HepG2 (cell line): ENCODE measurements around the gene SEC24D. TPM values are rescaled to one million over a fixed set of nuclear protein-coding genes. Genes with fewer than 3 reads are reported as not detected.

ENCODE experiments used
- ATAC-seq: fragments of 200-7000 bp; cut with Tn5 transposase; 3 replicates; pipeline ENCODE4 v1.9.1; 2020; ENCODE audit warnings: mild to moderate bottlenecking, moderate library complexity
- BruUV-seq: library from RNA; stranded (reverse); fragments of 400-500 nt; replicated peaks from 2 replicates; lab custom pipeline; 2021; lab: Mats Ljungman, UMichigan
- CTCF ChIA-PET: fragments of 300-600 bp; formaldehyde crosslinking; extraction: SDS; loops from one replicate; lab custom pipeline; 2021; ENCODE audit warnings: low total read pairs, inconsistent platforms, low intra/inter-chr PET ratio; lab: Yijun Ruan, JAX
- POLR2A ChIA-PET: fragments of 350-600 bp; sonication (Branson Sonifier 250); formaldehyde crosslinking; loops from one replicate; lab custom pipeline; 2020; ENCODE audit warnings: antibody characterized with exemption, inconsistent platforms; lab: Yijun Ruan, JAX
- DNase-seq: peaks from one replicate; pipeline ENCODE4 v3.0.0-alpha.2; 2015; ENCODE audit warnings: low spot score
- FAIRE-seq: peaks from 3 replicates; lab custom pipeline; 2011; peaks lifted over from hg19 to GRCh38; lab: Jason Lieb, UNC
- H2AFZ ChIP-seq: one replicate; pipeline ENCODE4 v1.6.1; 2011; ENCODE audit warnings: low read length, inconsistent platforms
- H3K27ac ChIP-seq: fragments of 300-600 bp; 3 replicates; pipeline ENCODE4 v1.8.0; 2011; ENCODE audit warnings: mixed run types, mild to moderate bottlenecking, mixed read lengths, low read length, inconsistent platforms; ENCODE audit not compliant: insufficient read depth; ENCODE audit errors: extremely low read length
- H3K27me3 ChIP-seq, 2 experiments: fragments of 200-600 bp in 1 of 2; 2 replicates in 1 of 2; 3 replicates in 1 of 2; pipeline versions ENCODE4 v1.6.0 to v1.8.0; 2011; ENCODE audit warnings: low read length in 2 of 2, mild to moderate bottlenecking in 2 of 2, moderate library complexity in 2 of 2, inconsistent platforms in 1 of 2; ENCODE audit not compliant: insufficient read depth in 2 of 2, control insufficient read depth in 1 of 2
- H3K36me3 ChIP-seq, 2 experiments: fragments of 200-600 bp in 1 of 2; replicated peaks in 1 of 2; 2 replicates in 1 of 2; 3 replicates in 1 of 2; pipeline versions ENCODE4 v1.5.1 to v1.8.0; 2011; ENCODE audit warnings: low read length in 2 of 2, inconsistent platforms in 1 of 2; ENCODE audit not compliant: insufficient read depth in 2 of 2, control insufficient read depth in 1 of 2
- H3K4me1 ChIP-seq: 2 replicates; pipeline ENCODE4 v1.5.1; 2012; ENCODE audit warnings: low read length, inconsistent platforms; ENCODE audit not compliant: insufficient read depth
- H3K4me2 ChIP-seq: 2 replicates; pipeline ENCODE4 v1.6.0; 2011; ENCODE audit warnings: low read depth, low read length, inconsistent platforms
- H3K4me3 ChIP-seq, 3 experiments: fragments of 200-600 bp in 1 of 3; sonication (generic), shearing (Covaris generic) in 1 of 3; replicated peaks in 1 of 3; 2 replicates each; pipeline ENCODE4 v1.5.1; 2011 to 2016; ENCODE audit warnings: low read length in 3 of 3, inconsistent platforms in 2 of 3, low read depth in 2 of 3, mild to moderate bottlenecking in 2 of 3, control low read depth in 1 of 3, mixed read lengths in 1 of 3; ENCODE audit not compliant: insufficient read depth in 1 of 3
- H3K79me2 ChIP-seq: one replicate; pipeline ENCODE4 v1.6.1; 2011; ENCODE audit warnings: low read length, inconsistent platforms; ENCODE audit not compliant: insufficient read depth
- H3K9ac ChIP-seq: 2 replicates; pipeline ENCODE4 v1.6.0; 2011; ENCODE audit warnings: mild to moderate bottlenecking, low read depth, low read length, inconsistent platforms; ENCODE audit not compliant: insufficient read depth
- H3K9me3 ChIP-seq: 2 replicates; pipeline ENCODE4 v1.5.1; 2012; ENCODE audit warnings: mild to moderate bottlenecking, low read length
- H4K20me1 ChIP-seq: 2 replicates; pipeline ENCODE4 v1.6.0; 2011; ENCODE audit warnings: inconsistent platforms, mild to moderate bottlenecking, low read length, moderate library complexity; ENCODE audit not compliant: insufficient read depth
- ARID3A ChIP-seq: IDR thresholded peaks from 2 replicates; pipeline ENCODE4 v1.6.1; 2012; ENCODE audit warnings: low read depth, low read length, improper control_type of control experiment
- CEBPB ChIP-seq: IDR thresholded peaks from 2 replicates; pipeline ENCODE4 v1.6.1; 2011; ENCODE audit warnings: low read depth, low read length, improper control_type of control experiment, borderline replicate concordance
- HOXA9 ChIP-seq: sonication (generic); formaldehyde crosslinking; IDR thresholded peaks from 2 replicates; pipeline ENCODE4 v1.8.1; 2022; ENCODE audit warnings: missing genetic modification reagents, mild to moderate bottlenecking, moderate library complexity, borderline replicate concordance
- MED13 ChIP-seq: sonication (generic); formaldehyde crosslinking; IDR thresholded peaks from 2 replicates; pipeline ENCODE4 v1.5.0; 2020; ENCODE audit warnings: missing genetic modification reagents
- PPARG ChIP-seq: conservative IDR thresholded peaks from 2 replicates; pipeline ENCODE4 v1.6.1; 2016; ENCODE audit warnings: missing biosample characterization, missing genetic modification reagents
- ZNF703 ChIP-seq: sonication (generic); formaldehyde crosslinking; IDR thresholded peaks from 2 replicates; pipeline ENCODE4 v1.5.1; 2020; ENCODE audit warnings: missing genetic modification reagents, mild to moderate bottlenecking, moderate library complexity, borderline replicate concordance
- ZNF776 ChIP-seq: sonication (generic); formaldehyde crosslinking; IDR thresholded peaks from 2 replicates; pipeline ENCODE4 v1.4.0; 2020; ENCODE audit warnings: mild to moderate bottlenecking, missing genetic modification reagents
- WGBS: methylation state at CpG from one replicate; pipeline ENCODE4 v1.1.6; 2017; ENCODE audit warnings: low lambda C conversion rate; 5-methylcytosine and 5-hydroxymethylcytosine counted together
- in situ Hi-C: cut with HindIII; loops from 2 replicates; pipeline ENCODE4 v1.10.0; 2017; ENCODE audit warnings: low pct_unique_long_range_greater_than_20kb; ENCODE audit not compliant: extremely low pct_ligation_motif_present
- intact Hi-C: fragments of 100-400 bp; cut with micrococcal nuclease; formaldehyde crosslinking; loops from one replicate; pipeline ENCODE4 v1.10.0; 2022; ENCODE audit not compliant: unreplicated experiment
- polyA plus RNA-seq, 8 experiments: library from polyadenylated mRNA; depleted of rRNA in 3 of 8; stranded (reverse) in 7 of 8; unstranded in 1 of 8; fragments of >200 nt; fragmentation: Illumina TruSeq in 4 of 8; extraction: Trizol in 4 of 8; gene quantifications; 2 replicates each; pipeline versions ENCODE4 v1.2.1 to v1.2.3, GENCODE V29; 2011 to 2016; ENCODE audit warnings: low read depth in 4 of 8, missing spikeins in 1 of 8, mixed read lengths in 1 of 8; ENCODE audit not compliant: insufficient read depth in 1 of 8
- total RNA-seq, 5 experiments: library from RNA; depleted of rRNA; stranded (reverse); fragments of >200 nt; fragmentation: Illumina TruSeq; extraction: Trizol; gene quantifications; 2 replicates each; pipeline ENCODE4 v1.2.3, GENCODE V29; 2016; ENCODE audit warnings: low read depth in 1 of 5

SEC24D gene
- total and polyA plus RNA-seq, 2 of the 13 experiments (the other 11 are each of a cell fraction or from before 2014, with no cell fraction given) = 30.0 to 51.1 TPM

DNA sequence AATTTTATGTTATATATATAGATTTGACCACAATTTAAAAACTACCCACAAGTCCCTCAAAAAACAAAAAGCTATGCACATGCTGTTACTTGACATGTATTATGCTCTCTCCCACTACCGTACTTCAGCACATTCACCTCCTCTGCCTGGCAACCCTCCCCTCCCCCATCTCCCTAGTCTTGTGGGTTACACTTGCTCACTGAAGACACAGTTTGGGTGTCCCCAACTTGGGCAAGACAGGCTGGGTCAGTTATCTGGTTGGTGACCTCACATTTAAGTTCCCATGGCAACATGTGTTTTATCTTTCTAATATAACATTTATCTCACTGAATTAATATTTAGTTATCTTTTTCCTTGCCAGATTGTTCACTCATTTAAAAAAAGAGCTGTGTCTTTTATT, 32.7 kb downstream of the SEC24D start (continued):
- TF ChIP-seq HOXA9 (no peak), ZNF703 (CRISPR knock-in tag) (no peak), PPARG (CRISPR knock-in tag) (no peak), ARID3A (no peak), MED13 (CRISPR knock-in tag) (no peak)
- TF ChIP-seq, all 625 proteins: peak for 0

DNA sequence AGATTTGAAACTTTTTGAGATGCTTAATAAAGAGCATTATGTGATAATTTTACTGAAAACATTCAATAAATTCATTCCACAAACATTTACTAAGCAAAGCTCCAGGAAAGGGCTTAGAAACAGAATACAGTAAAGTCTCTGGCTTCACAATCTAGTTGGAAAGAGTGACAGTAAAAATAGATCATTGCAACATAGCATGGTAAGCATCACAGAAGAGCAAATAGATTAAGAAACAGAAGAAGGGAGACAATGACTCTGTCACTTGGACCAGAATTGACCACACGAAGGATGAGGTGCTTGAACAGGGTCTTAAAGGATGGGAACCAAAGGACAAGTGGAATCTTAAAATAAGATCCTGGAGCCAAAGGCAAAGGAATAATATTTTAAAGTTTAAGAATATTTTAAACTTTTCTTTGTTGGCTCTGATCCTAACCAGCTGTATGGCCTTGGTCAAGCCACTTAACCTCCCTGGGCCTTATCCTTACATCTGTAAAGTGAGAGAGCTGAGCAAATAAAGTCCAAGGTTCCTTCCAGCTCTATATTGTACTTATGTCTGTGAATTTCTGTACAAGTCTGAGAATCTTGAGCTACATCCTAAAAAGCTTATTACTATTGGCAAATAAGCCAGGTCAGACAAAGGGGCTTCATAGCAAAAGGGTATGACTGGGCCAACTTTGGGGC, 33.9 kb downstream of the SEC24D start:
- FAIRE-seq (no peak), ATAC-seq (no peak), DNase-seq (no peak)
- Histone ChIP-seq H3K9ac (no peak overlapping the region), H3K27ac (no peak overlapping the region), H3K9me3 (no peaks in the 10 kb centered on the region), H3K4me2 (no peak overlapping the region), H3K36me3 (peaks cover 14 to 68% of the 10 kb centered on the region in 2 experiments), H2AFZ (no peak overlapping the region), H3K27me3 (no peaks in the 10 kb centered on the region), H3K79me2 (no peaks in the 10 kb centered on the region), H3K4me1 (no peaks in the 10 kb centered on the region), H4K20me1 (no peaks in the 10 kb centered on the region), H3K4me3 (no peak overlapping the region)
- POLR2A ChIA-PET = no interaction called here
- intact Hi-C loops = loop anchor here (2.0 kb wide), 1 partner anchor 15 kb away; no protein-coding TSS in a partner anchor
- in situ Hi-C loops = no loop called here
- no peak for TF ChIP-seq ZNF776
- TF ChIP-seq CEBPB = 0 out of 2 replicates have a peak, but pooled peaks have one; percentile 40
- 90% methylated on average over 1 of the region's 1 CpG for WGBS
- no TSS peak for BruUV-seq
- CTCF ChIA-PET = no interaction called here
